ENCODE data around the gene PPFIBP2. TPM values are rescaled to one million over a fixed set of nuclear protein-coding genes. Genes with fewer than 3 reads are reported as not detected.

The PPFIBP2 gene
- total and polyA plus RNA-seq, 2 donors (not counting 1 experiment from before 2014, with no cell fraction given), result 22.3 to 175 TPM

DNA sequence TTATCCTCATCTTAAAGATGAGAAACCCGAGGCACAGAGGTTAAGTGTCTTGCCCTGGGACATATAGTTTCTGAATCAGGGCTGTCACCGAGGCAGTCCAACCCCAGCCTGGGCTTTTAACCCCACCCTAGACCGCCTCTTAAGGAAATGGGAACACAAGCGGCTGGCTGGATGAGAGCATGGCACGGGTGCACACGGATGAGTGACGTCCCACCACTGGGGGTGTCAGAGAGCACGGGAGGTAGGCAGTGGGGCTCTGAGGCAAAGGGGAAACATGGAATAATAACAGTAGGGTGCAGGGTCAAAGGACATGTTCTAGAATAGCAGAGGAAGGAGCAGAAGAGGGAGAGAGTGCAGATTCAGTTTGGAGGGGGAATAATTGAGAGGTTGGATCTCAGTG, 22.3 kb downstream of the PPFIBP2 start:
- H3K4me3 ChIP-seq (ENCODE audit: control extremely low read depth in 1 of 5, extremely low read depth in 1 of 5, insufficient read depth in 1 of 5, low read depth in 2 of 5, low read length in 4 of 5), result no peak overlapping the region
- H3K4me1 ChIP-seq (ENCODE audit: control insufficient read depth in 2 of 2, insufficient read depth in 2 of 2, low read length in 2 of 2), result peaks cover 23 to 38% of the 10 kb centered on the region in 2 donors
- H2AFZ ChIP-seq (ENCODE audit: insufficient read depth, low read depth, low read length, poor library complexity, severe bottlenecking), result no peak overlapping the region
- TF ChIP-seq EZH2 (IDR thresholded peaks at IDR 0.05; ENCODE audit: borderline replicate concordance, insufficient read depth, low read depth, low read length, poor library complexity, severe bottlenecking), result no peak
- TF ChIP-seq CTCF (IDR thresholded peaks at IDR 0.05), result no peak
- no peak for ATAC-seq (ENCODE audit: low read depth)
- H4K20me1 ChIP-seq (ENCODE audit: control insufficient read depth, insufficient read depth, low read length, poor library complexity, severe bottlenecking), result peaks cover 43% of the 10 kb centered on the region
- 60% methylated on average over 7 of the region's 8 CpGs for WGBS (ENCODE audit: insufficient coverage)
- intact Hi-C loops (cut with micrococcal nuclease), result no loop called here
- peaks cover 0 to 7% (median 0%) of the 10 kb centered on the region in 3 donors for H3K9me3 ChIP-seq (ENCODE audit: control extremely low read depth in 1 of 3, control insufficient read depth in 2 of 3, insufficient read depth in 1 of 3, low read length in 2 of 3)
- H3K4me3 Mint-ChIP-seq, result no peak overlapping the region
- CTCF ChIA-PET, result no interaction called here
- no peaks in the 10 kb centered on the region for H3K27me3 ChIP-seq (replicated peaks in 1 of 4; ENCODE audit: control extremely low read depth in 1 of 4, control insufficient read depth in 3 of 4, insufficient read depth in 4 of 4, low read length in 3 of 4)
- peaks cover 99% of the 10 kb centered on the region for H3K79me2 ChIP-seq (ENCODE audit: control insufficient read depth, insufficient read depth, low read length)
- no peak overlapping the region for H3K27ac Mint-ChIP-seq
- H3K27ac ChIP-seq (ENCODE audit: low read length in 2 of 2), result no peak overlapping the region
- peaks cover 0 to 6% of the 10 kb centered on the region in 2 experiments for H3K36me3 ChIP-seq (replicated peaks in 1 of 2; ENCODE audit: control extremely low read depth in 1 of 2, control insufficient read depth in 1 of 2, extremely low read depth in 1 of 2, insufficient read depth in 2 of 2, low read length in 1 of 2)
- H3K4me2 ChIP-seq (replicated peaks; ENCODE audit: low read depth, low read length, poor library complexity, severe bottlenecking), result no peak overlapping the region
- no peak for DNase-seq
- H3K9ac ChIP-seq (ENCODE audit: low read length), result no peak overlapping the region
- POLR2A ChIA-PET, result no interaction called here
- H3K27me3 Mint-ChIP-seq, result no peaks in the 10 kb centered on the region
- H3K4me1 Mint-ChIP-seq, result peaks cover 76% of the 10 kb centered on the region
- no peaks in the 10 kb centered on the region for H3K9me3 Mint-ChIP-seq (ENCODE audit: insufficient read depth)

DNA sequence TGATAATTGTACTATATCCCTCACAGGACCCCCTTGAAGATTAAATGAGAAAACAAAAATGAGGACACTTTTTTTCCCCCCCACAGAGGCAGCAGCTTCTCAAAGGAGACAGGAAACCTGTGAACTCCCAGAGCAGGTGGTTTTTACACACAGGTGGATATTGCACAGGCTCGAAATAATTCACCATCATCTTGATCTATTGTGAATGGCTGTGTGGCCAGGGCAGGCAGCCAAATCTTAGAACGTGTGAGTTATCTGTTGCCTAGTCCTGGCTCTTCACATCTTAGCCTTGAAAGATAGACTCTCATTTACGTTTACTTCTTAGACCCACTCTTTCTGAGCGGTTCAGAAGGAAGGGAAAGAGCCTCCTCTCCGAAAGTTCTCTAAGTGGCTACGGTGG, 23.5 kb downstream of the PPFIBP2 start:
- Mint-ChIP-seq H3K4me3 (no peak overlapping the region), H3K4me1 (peaks cover 76% of the 10 kb centered on the region), H3K27me3 (no peaks in the 10 kb centered on the region), H3K27ac (no peak overlapping the region), H3K9me3 (ENCODE audit: insufficient read depth) (no peaks in the 10 kb centered on the region)
- Histone ChIP-seq H3K27ac (ENCODE audit: low read length in 2 of 2) (no peak overlapping the region), H3K36me3 (replicated peaks in 1 of 2; ENCODE audit: control extremely low read depth in 1 of 2, control insufficient read depth in 1 of 2, extremely low read depth in 1 of 2, insufficient read depth in 2 of 2, low read length in 1 of 2) (peaks cover 0 to 6% of the 10 kb centered on the region in 2 experiments), H4K20me1 (ENCODE audit: control insufficient read depth, insufficient read depth, low read length, poor library complexity, severe bottlenecking) (peaks cover 51% of the 10 kb centered on the region), H3K4me1 (ENCODE audit: control insufficient read depth in 2 of 2, insufficient read depth in 2 of 2, low read length in 2 of 2) (peaks cover 23 to 34% of the 10 kb centered on the region in 2 donors), H2AFZ (ENCODE audit: insufficient read depth, low read depth, low read length, poor library complexity, severe bottlenecking) (no peak overlapping the region), H3K4me3 (ENCODE audit: control extremely low read depth in 1 of 5, extremely low read depth in 1 of 5, insufficient read depth in 1 of 5, low read depth in 2 of 5, low read length in 4 of 5) (no peak overlapping the region), H3K9me3 (ENCODE audit: control extremely low read depth in 1 of 3, control insufficient read depth in 2 of 3, insufficient read depth in 1 of 3, low read length in 2 of 3) (peaks cover 0 to 7% (median 0%) of the 10 kb centered on the region in 3 donors), H3K27me3 (replicated peaks in 1 of 4; ENCODE audit: control extremely low read depth in 1 of 4, control insufficient read depth in 3 of 4, insufficient read depth in 4 of 4, low read length in 3 of 4) (no peaks in the 10 kb centered on the region), H3K9ac (ENCODE audit: low read length) (no peak overlapping the region), H3K4me2 (replicated peaks; ENCODE audit: low read depth, low read length, poor library complexity, severe bottlenecking) (no peak overlapping the region), H3K79me2 (ENCODE audit: control insufficient read depth, insufficient read depth, low read length) (peaks cover 96% of the 10 kb centered on the region)
- ChIA-PET CTCF (interaction anchor here (1.5 kb wide), 1 partner anchor 128 kb away, joined by 5 read pairs; no protein-coding TSS in a partner anchor), POLR2A (no interaction called here)
- ATAC-seq (ENCODE audit: low read depth) (no peak), DNase-seq (no peak)
- TF ChIP-seq EZH2 (IDR thresholded peaks at IDR 0.05; ENCODE audit: borderline replicate concordance, insufficient read depth, low read depth, low read length, poor library complexity, severe bottlenecking) (no peak), CTCF (IDR thresholded peaks at IDR 0.05) (no peak)
- 95% methylated on average over 3 of the region's 6 CpGs for WGBS (ENCODE audit: insufficient coverage)
- intact Hi-C loops (cut with micrococcal nuclease), result no loop called here

All from B cell (primary cell).